ENCODE data around the gene SOX12. TPM values are rescaled to one million over a fixed set of nuclear protein-coding genes. Genes with fewer than 3 reads are reported as not detected.
A peak's percentile ranks its signal among the peaks of the same experiment; 100 is the strongest.

SOX12 gene
- total and polyA plus RNA-seq, 12 donors = 4.5 to 16.5 (median 9.7) TPM

DNA sequence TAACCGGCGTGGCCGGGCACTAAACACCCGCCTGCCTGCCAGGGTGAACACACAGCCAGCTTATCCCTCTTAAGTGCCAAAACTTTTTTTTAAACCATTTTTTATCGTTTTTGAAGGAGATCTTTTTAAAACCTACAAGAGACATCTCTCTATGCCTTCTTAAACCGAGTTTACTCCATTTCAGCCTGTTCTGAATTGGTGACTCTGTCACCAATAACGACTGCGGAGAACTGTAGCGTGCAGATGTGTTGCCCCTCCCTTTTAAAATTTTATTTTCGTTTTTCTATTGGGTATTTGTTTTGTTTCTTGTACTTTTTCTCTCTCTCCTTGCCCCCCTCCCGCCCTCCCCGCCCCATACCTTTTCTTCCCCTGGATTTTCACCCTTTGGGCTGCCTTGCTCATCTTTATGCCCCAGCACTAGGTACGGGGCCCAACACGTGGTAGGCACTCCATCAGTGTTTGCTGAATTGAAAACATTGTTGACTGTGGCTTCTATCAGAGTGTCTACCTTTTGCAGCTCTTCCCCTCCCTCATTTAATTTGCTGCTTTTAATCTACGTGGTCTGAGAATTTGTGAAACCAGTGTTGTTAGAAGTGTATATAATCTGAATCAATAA, 26.5 kb upstream of the SOX12 start:
- DNase-seq = no peak
- H3K9me3 ChIP-seq = no peaks in the 10 kb centered on the region
- H3K36me3 ChIP-seq = peaks cover 0 to 4% (median 0%) of the 10 kb centered on the region in 9 donors
- H3K4me3 ChIP-seq = peak overlapping the region; percentile 70 to 96 (median 92)
- 4 to 6% methylated on average over 15 of the region's 15 CpGs for WGBS, 2 donors
- TF ChIP-seq, protein P1, sequence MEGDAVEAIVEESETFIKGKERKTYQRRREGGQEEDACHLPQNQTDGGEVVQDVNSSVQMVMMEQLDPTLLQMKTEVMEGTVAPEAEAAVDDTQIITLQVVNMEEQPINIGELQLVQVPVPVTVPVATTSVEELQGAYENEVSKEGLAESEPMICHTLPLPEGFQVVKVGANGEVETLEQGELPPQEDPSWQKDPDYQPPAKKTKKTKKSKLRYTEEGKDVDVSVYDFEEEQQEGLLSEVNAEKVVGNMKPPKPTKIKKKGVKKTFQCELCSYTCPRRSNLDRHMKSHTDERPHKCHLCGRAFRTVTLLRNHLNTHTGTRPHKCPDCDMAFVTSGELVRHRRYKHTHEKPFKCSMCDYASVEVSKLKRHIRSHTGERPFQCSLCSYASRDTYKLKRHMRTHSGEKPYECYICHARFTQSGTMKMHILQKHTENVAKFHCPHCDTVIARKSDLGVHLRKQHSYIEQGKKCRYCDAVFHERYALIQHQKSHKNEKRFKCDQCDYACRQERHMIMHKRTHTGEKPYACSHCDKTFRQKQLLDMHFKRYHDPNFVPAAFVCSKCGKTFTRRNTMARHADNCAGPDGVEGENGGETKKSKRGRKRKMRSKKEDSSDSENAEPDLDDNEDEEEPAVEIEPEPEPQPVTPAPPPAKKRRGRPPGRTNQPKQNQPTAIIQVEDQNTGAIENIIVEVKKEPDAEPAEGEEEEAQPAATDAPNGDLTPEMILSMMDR (IDR thresholded peaks at IDR 0.05) = no peak
- H3K4me1 ChIP-seq = peaks cover 4 to 59% (median 47%) of the 10 kb centered on the region in 9 donors
- H3K27ac ChIP-seq = peak overlapping the region in 9 of 10 donors; percentile 97 to 100 (median 99)
- H3K27me3 ChIP-seq = no peaks in the 10 kb centered on the region
- ATAC-seq = no peak
- intact Hi-C loops (cut with DNase I) = loop anchor here in 2 of 10 donors (1.0 to 2.0 kb wide), 2 partner anchors 26 kb away; partner anchors contain the start of gene SOX12 (in 2 of the 2)

DNA sequence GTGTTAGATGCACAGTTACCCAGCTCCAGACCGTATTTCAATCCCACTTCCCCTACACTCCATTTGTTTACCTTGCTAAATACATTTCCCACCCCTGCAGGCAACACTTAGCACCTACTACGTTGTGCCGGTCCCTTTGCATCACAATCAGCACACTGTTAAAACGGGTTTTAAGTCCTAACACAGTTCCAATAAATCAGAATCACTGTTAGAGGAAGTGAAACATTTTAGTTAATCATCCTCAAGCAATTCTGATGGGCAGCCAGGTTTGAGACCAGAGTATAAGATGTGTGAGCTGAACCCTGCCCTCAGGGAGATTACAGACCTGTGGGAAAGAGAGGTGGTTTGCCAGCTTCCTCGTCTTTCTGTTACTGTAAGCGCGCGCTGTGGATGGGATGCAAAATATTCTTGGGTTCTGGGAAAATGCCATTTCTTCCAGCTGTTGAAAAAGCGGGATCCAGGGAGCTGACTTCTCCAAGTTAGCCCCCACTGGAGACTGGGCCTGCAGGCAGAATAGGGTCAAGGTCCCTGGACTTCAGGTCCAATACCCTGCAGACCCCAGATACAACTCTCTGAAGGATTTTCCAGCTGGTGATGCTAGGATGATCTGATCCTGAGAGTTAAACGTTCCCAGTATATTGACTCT, 24.9 kb upstream of the SOX12 start:
- Histone ChIP-seq H3K36me3 (peaks cover 0 to 4% (median 0%) of the 10 kb centered on the region in 9 donors), H3K4me1 (peaks cover 4 to 59% (median 47%) of the 10 kb centered on the region in 9 donors), H3K27ac (peak overlapping the region in 9 of 10 donors; percentile 18 to 99 (median 51)), H3K27me3 (no peaks in the 10 kb centered on the region), H3K9me3 (no peaks in the 10 kb centered on the region), H3K4me3 (peak overlapping the region in 7 of 10 donors; percentile 73 to 96 (median 93))
- DNase-seq (no peak), ATAC-seq (no peak)
- TF ChIP-seq, protein P1 (IDR thresholded peaks at IDR 0.05) = no peak
- intact Hi-C loops (cut with DNase I) = no loop called here
- WGBS, 2 donors = 36 to 39% methylated on average over 10 of the region's 10 CpGs

- no peak for DNase-seq
- Histone ChIP-seq H3K27me3 (no peaks in the 10 kb centered on the region), H3K4me1 (peaks cover 4 to 50% (median 41%) of the 10 kb centered on the region in 9 donors), H3K9me3 (no peaks in the 10 kb centered on the region), H3K36me3 (peaks cover 0 to 4% (median 0%) of the 10 kb centered on the region in 9 donors), H3K27ac (peak overlapping the region in 5 of 10 donors; percentile 39 to 99 (median 67)), H3K4me3 (no peak overlapping the region)
- TF ChIP-seq, protein P1 (IDR thresholded peaks at IDR 0.05) = no peak
- 66 to 71% methylated on average over 13 of the region's 13 CpGs for WGBS, 2 donors
- intact Hi-C loops (cut with DNase I) = no loop called here
- ATAC-seq = no peak
These were observed 23.2 kb upstream of the SOX12 start for GRCh38 chr20:301886-302848.

DNA sequence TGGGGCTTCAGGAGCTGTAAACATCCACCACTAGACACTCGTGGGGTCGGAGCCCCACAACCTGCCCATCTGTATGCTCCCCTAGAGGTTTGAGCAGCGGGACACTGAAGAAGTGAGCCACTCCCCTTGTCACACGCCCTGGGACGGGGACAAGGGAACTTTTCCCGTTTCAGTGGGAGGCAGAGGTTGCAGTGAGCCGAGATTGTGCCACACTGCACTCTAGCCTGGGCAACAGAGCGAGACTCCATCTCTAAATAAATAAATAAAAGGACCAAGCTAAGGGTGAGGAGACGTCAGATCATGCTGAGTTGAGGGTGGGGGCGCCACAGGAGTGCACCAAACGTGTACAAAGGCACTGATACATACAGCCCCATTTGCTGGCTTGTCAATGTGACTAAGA, 19.6 kb upstream of the SOX12 start:
- WGBS, 2 donors = 71 to 84% methylated on average over 11 of the region's 11 CpGs
- no peaks in the 10 kb centered on the region for H3K27me3 ChIP-seq
- no peaks in the 10 kb centered on the region for H3K36me3 ChIP-seq
- TF ChIP-seq, protein P1 (IDR thresholded peaks at IDR 0.05) = no peak
- ATAC-seq (no peak), DNase-seq (no peak)
- no peak overlapping the region for H3K27ac ChIP-seq
- H3K4me3 ChIP-seq = no peak overlapping the region
- intact Hi-C loops (cut with DNase I) = no loop called here
- H3K9me3 ChIP-seq = no peaks in the 10 kb centered on the region
- H3K4me1 ChIP-seq = peaks cover 0 to 45% (median 33%) of the 10 kb centered on the region in 9 donors
